IPS-11a (cell line): ENCODE results near the gene STX12.
"Not testable (repeated sequence)": the region's sequence is repeated elsewhere in the genome, so short reads cannot be mapped to it uniquely, and the experiment has no call there.

ENCODE experiments used
- H3K4me3 ChIP-seq: one replicate; pipeline ENCODE4 v1.5.1; 2013; ENCODE audit warnings: low read depth, low read length, control low read depth

STX12 gene

GRCh38 chr1:27774654-27775053 is 1.6 kb downstream of the STX12 start:
- no peak overlapping the region for H3K4me3 ChIP-seq

GRCh38 chr1:27775336-27775735 is 2.3 kb downstream of the STX12 start:
- H3K4me3 ChIP-seq: not testable (repeated sequence)

GRCh38 chr1:27776276-27776675 is 3.3 kb downstream of the STX12 start:
- H3K4me3 ChIP-seq: not testable (repeated sequence)

- no peak overlapping the region for H3K4me3 ChIP-seq
Observed at GRCh38 chr1:27778056-27778455, 5.0 kb downstream of the STX12 start.

- no peak overlapping the region for H3K4me3 ChIP-seq
Observed at GRCh38 chr1:27779122-27779521, 6.1 kb downstream of the STX12 start.

GRCh38 chr1:27782950-27783349 is 9.9 kb downstream of the STX12 start:
- no peak overlapping the region for H3K4me3 ChIP-seq

GRCh38 chr1:27784700-27785099 is 11.7 kb downstream of the STX12 start:
- H3K4me3 ChIP-seq: no peak overlapping the region

GRCh38 chr1:27785781-27786455 is 12.9 kb downstream of the STX12 start:
- no peak overlapping the region for H3K4me3 ChIP-seq

GRCh38 chr1:27787895-27788294 is 14.9 kb downstream of the STX12 start:
- H3K4me3 ChIP-seq: no peak overlapping the region

- no peak overlapping the region for H3K4me3 ChIP-seq
Observed at GRCh38 chr1:27789540-27790041, 16.6 kb downstream of the STX12 start.

- H3K4me3 ChIP-seq: not testable (repeated sequence)
Observed at GRCh38 chr1:27790270-27790669, 17.3 kb downstream of the STX12 start.

GRCh38 chr1:27795601-27796000 is 22.6 kb downstream of the STX12 start:
- no peak overlapping the region for H3K4me3 ChIP-seq

GRCh38 chr1:27804791-27805190 is 31.8 kb downstream of the STX12 start:
- no peak overlapping the region for H3K4me3 ChIP-seq

- no peak overlapping the region for H3K4me3 ChIP-seq
Observed at GRCh38 chr1:27806758-27807157, 33.7 kb downstream of the STX12 start.

GRCh38 chr1:27807385-27807784 is 34.4 kb downstream of the STX12 start:
- H3K4me3 ChIP-seq: no peak overlapping the region

GRCh38 chr1:27808131-27808530 is 35.1 kb downstream of the STX12 start:
- not testable (repeated sequence) for H3K4me3 ChIP-seq

- H3K4me3 ChIP-seq: no peak overlapping the region
Observed at GRCh38 chr1:27809883-27810282, 36.9 kb downstream of the STX12 start.

GRCh38 chr1:27811741-27812500 is 38.9 kb downstream of the STX12 start:
- H3K4me3 ChIP-seq: no peak overlapping the region

GRCh38 chr1:27816921-27817630 is 44.1 kb downstream of the STX12 start:
- no peak overlapping the region for H3K4me3 ChIP-seq

- no peak overlapping the region for H3K4me3 ChIP-seq
Observed at GRCh38 chr1:27821761-27822315, 48.8 kb downstream of the STX12 start.

- H3K4me3 ChIP-seq: no peak overlapping the region
Observed at GRCh38 chr1:27823784-27824183, 50.8 kb downstream of the STX12 start.
